Endodermal cell (in vitro differentiated cells): ENCODE data around the gene DCANP1. TPM values are rescaled to one million over a fixed set of nuclear protein-coding genes. Genes with fewer than 3 reads are reported as not detected.
A peak's percentile ranks its signal among the peaks of the same experiment; 100 is the strongest.
"Not testable (repeated sequence)": the region's sequence is repeated elsewhere in the genome, so short reads cannot be mapped to it uniquely, and the experiment has no call there.

ENCODE experiments used
- DNase-seq: peaks from one replicate; pipeline ENCODE4 v3.0.0-alpha.2; 2017
- H3K27ac ChIP-seq: 2 replicates; pipeline ENCODE4 v1.5.1; 2013; ENCODE audit warnings: mild to moderate bottlenecking, low read depth, low read length, moderate library complexity
- H3K27me3 ChIP-seq: 2 replicates; pipeline ENCODE4 v1.6.1; 2013; ENCODE audit warnings: mild to moderate bottlenecking, low read length, moderate library complexity; ENCODE audit not compliant: insufficient read depth, control insufficient read depth, poor library complexity, severe bottlenecking
- H3K36me3 ChIP-seq: 2 replicates; pipeline ENCODE4 v1.7.0; 2013; ENCODE audit warnings: mild to moderate bottlenecking, low read length, moderate library complexity; ENCODE audit not compliant: control insufficient read depth, insufficient read depth
- H3K4me1 ChIP-seq: one replicate; pipeline ENCODE4 v1.7.0; 2013; ENCODE audit warnings: low read length; ENCODE audit not compliant: control insufficient read depth, insufficient read depth
- H3K4me3 ChIP-seq: 2 replicates; pipeline ENCODE4 v1.5.1; 2013; ENCODE audit warnings: mild to moderate bottlenecking, low read length, moderate library complexity
- H3K9ac ChIP-seq: 2 replicates; pipeline ENCODE4 v1.6.1; 2013; ENCODE audit warnings: mild to moderate bottlenecking, low read length, moderate library complexity; ENCODE audit not compliant: poor library complexity, severe bottlenecking; ENCODE audit errors: extremely low read depth
- H3K9me3 ChIP-seq: 2 replicates; pipeline ENCODE4 v1.6.1; 2013; ENCODE audit warnings: mild to moderate bottlenecking, low read length, moderate library complexity; ENCODE audit not compliant: control insufficient read depth
- H3K27ac Mint-ChIP-seq: 2 replicates; pipeline ENCODE4 v1.8.0; 2020; ENCODE audit warnings: mixed read lengths
- H3K27me3 Mint-ChIP-seq: 2 replicates; pipeline ENCODE4 v1.8.0; 2021; ENCODE audit warnings: mild to moderate bottlenecking, mixed read lengths; ENCODE audit not compliant: insufficient read depth
- H3K36me3 Mint-ChIP-seq: 2 replicates; pipeline ENCODE4 v1.8.0; 2020; ENCODE audit warnings: low read depth, mixed read lengths
- H3K4me1 Mint-ChIP-seq: 2 replicates; pipeline ENCODE4 v1.8.0; 2020; ENCODE audit warnings: mixed read lengths
- H3K4me3 Mint-ChIP-seq: 2 replicates; pipeline ENCODE4 v1.8.0; 2020; ENCODE audit warnings: mild to moderate bottlenecking, moderate library complexity, mixed read lengths
- H3K9me3 Mint-ChIP-seq: 2 replicates; pipeline ENCODE4 v1.8.0; 2020; ENCODE audit warnings: mild to moderate bottlenecking, mixed read lengths
- CTCF ChIP-seq: fragments of 200-600 bp; sonication (generic); conservative IDR thresholded peaks from 2 replicates; pipeline ENCODE4 v1.5.0; 2021; ENCODE audit warnings: antibody characterized with exemption, mild to moderate bottlenecking
- WGBS, 2 experiments: methylation state at CpG; one replicate each; pipeline versions ENCODE4 v1.1.5 to v1.1.7; 2013; ENCODE audit warnings: missing lambda C conversion rate in 2 of 2, mixed read lengths in 1 of 2; ENCODE audit not compliant: insufficient coverage in 1 of 2, insufficient read length in 1 of 2; 5-methylcytosine and 5-hydroxymethylcytosine counted together
- long read RNA-seq, 4 experiments: library from polyadenylated mRNA in 2 of 4; library from RNA in 1 of 4; library from capped mRNA in 1 of 4; stranded (forward) in 3 of 4; unstranded in 1 of 4; transcript quantifications; one replicate each; pipeline ENCODE4 v2.0.0, GENCODE V29; 2020 to 2021; ENCODE audit warnings: inconsistent platforms in 1 of 4
- polyA plus RNA-seq, 2 experiments: library from polyadenylated mRNA; stranded (reverse); fragments of 50-300 nt; gene quantifications; one replicate each; pipeline ENCODE4 v1.2.3, GENCODE V29; 2013
- total RNA-seq, 2 donors: library from RNA; stranded (reverse); fragmentation: NEBNext Ultra II Directional in 1 of 2; extraction: Animal tissue kit (Norgen Biotek cat#: 25700) in 1 of 2; gene quantifications; 2 replicates in 1 of 2; 3 replicates in 1 of 2; pipeline ENCODE4 v1.2.1, GENCODE V29; 2021

The DCANP1 gene
- not detected for total RNA-seq
- polyA plus RNA-seq (2013, experiment 1 of 2), result not detected
- not detected for polyA plus RNA-seq (2013, experiment 2 of 2)
- long read RNA-seq, experiment 1, result 0 reads
- long read RNA-seq, experiment 2, result 0 reads
- long read RNA-seq, experiment 3, result 0 reads
- long read RNA-seq, experiment 4, result 0 reads

GRCh38 chr5:135447298-135447929 lies at the start of gene DCANP1:
TSS of gene DCANP1 (minus strand) at chr5:135447348. CDS start at chr5:135447108, 240 bp downstream.
- H3K36me3 ChIP-seq, result no peaks in the 10 kb centered on the region
- Mint-ChIP-seq H3K27ac (no peak within 1 kb of the TSS), H3K36me3 (no peaks in the 10 kb centered on the region), H3K27me3 (peaks cover 49% of the 10 kb centered on the region), H3K4me3 (no peak within 1 kb of the TSS), H3K4me1 (peaks cover 28% of the 10 kb centered on the region), H3K9me3 (peaks cover 5% of the 10 kb centered on the region)
- peaks cover 4% of the 10 kb centered on the region for H3K9me3 ChIP-seq
- H3K4me1 ChIP-seq, result peaks cover 28% of the 10 kb centered on the region
- H3K9ac ChIP-seq, result no peak within 1 kb of the TSS
- TF ChIP-seq CTCF, result no peak
- no peaks in the 10 kb centered on the region for H3K27me3 ChIP-seq
- no peak within 1 kb of the TSS for H3K27ac ChIP-seq
- WGBS, 2 experiments, result 87 to 100% methylated on average over 1 to 5 of the region's 5 CpGs
- peak within 1 kb of the TSS; percentile 46 for H3K4me3 ChIP-seq
- DNase-seq, result peak; percentile 36

- H3K4me1 ChIP-seq, H3K4me3 Mint-ChIP-seq, H3K4me3 ChIP-seq, H3K9me3 ChIP-seq, H3K36me3 Mint-ChIP-seq, H3K36me3 ChIP-seq, H3K27me3 Mint-ChIP-seq, H3K27ac Mint-ChIP-seq, H3K27ac ChIP-seq, H3K9me3 Mint-ChIP-seq, H3K9ac ChIP-seq, DNase-seq: not testable (repeated sequence)
- H3K4me1 Mint-ChIP-seq, result peaks cover 13% of the 10 kb centered on the region
- WGBS, 2 experiments, result 64 to 80% methylated on average over 3 to 4 of the region's 4 CpGs
- H3K27me3 ChIP-seq, result peaks cover 97% of the 10 kb centered on the region
Observed at GRCh38 chr5:135495531-135495930, 48.4 kb upstream of the DCANP1 start.

GRCh38 chr5:135494196-135494595 lies 47.0 kb upstream of the DCANP1 start:
- H3K36me3 Mint-ChIP-seq, result no peaks in the 10 kb centered on the region
- WGBS, 2 experiments, result 83 to 85% methylated on average over 5 of the region's 5 CpGs
- H3K4me1 ChIP-seq, result peaks cover 6% of the 10 kb centered on the region
- H3K9me3 Mint-ChIP-seq, result no peaks in the 10 kb centered on the region
- H3K27ac ChIP-seq, result no peak overlapping the region
- no peaks in the 10 kb centered on the region for H3K9me3 ChIP-seq
- no peaks in the 10 kb centered on the region for H3K36me3 ChIP-seq
- peaks cover 100% of the 10 kb centered on the region for H3K27me3 ChIP-seq
- no peak overlapping the region for H3K4me3 ChIP-seq
- H3K27me3 Mint-ChIP-seq, result no peaks in the 10 kb centered on the region
- H3K9ac ChIP-seq, result no peak overlapping the region
- no peak overlapping the region for H3K4me3 Mint-ChIP-seq
- no peak overlapping the region for H3K27ac Mint-ChIP-seq
- no peak for DNase-seq
- H3K4me1 Mint-ChIP-seq, result peaks cover 19% of the 10 kb centered on the region
- TF ChIP-seq CTCF, result no peak
